ENCODE measurements around the gene AMOTL1. TPM values are rescaled to one million over a fixed set of nuclear protein-coding genes. Genes with fewer than 3 reads are reported as not detected.
"Not testable (repeated sequence)": the region's sequence is repeated elsewhere in the genome, so short reads cannot be mapped to it uniquely, and the experiment has no call there.

AMOTL1 gene
- total RNA-seq, 3 donors from 2014 or later: 6.5 to 94.7 (median 11.3) TPM

DNA sequence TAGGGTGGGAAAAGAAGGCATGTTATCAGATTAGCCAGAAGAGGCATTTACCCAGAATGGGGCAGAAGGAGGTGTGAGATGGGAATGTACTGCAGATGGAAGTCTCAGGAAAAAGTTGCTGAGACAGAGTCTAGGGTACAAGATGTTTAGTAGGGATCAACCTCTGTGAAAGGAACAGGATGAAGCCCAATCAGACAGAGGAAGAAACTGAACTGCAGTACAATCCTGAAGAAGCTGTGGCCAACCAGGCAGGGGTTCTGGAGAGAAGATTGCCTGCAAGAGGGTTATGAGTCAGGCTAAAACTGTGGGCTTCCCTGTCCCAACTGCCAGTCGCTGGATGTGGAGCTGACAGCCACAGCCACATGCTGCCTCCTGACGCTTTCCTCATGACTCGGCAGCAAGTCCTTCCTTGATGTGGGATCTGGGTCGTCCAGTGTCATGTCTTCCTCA lies 141.2 kb downstream of the AMOTL1 start:
- Histone ChIP-seq H3K4me3 (no peak overlapping the region), H3K9me3 (no peaks in the 10 kb centered on the region), H3K4me1 (ENCODE audit: low read depth) (no peaks in the 10 kb centered on the region), H3K36me3 (ENCODE audit: low read depth) (no peaks in the 10 kb centered on the region)
- TF ChIP-seq, protein P1, sequence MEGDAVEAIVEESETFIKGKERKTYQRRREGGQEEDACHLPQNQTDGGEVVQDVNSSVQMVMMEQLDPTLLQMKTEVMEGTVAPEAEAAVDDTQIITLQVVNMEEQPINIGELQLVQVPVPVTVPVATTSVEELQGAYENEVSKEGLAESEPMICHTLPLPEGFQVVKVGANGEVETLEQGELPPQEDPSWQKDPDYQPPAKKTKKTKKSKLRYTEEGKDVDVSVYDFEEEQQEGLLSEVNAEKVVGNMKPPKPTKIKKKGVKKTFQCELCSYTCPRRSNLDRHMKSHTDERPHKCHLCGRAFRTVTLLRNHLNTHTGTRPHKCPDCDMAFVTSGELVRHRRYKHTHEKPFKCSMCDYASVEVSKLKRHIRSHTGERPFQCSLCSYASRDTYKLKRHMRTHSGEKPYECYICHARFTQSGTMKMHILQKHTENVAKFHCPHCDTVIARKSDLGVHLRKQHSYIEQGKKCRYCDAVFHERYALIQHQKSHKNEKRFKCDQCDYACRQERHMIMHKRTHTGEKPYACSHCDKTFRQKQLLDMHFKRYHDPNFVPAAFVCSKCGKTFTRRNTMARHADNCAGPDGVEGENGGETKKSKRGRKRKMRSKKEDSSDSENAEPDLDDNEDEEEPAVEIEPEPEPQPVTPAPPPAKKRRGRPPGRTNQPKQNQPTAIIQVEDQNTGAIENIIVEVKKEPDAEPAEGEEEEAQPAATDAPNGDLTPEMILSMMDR (IDR thresholded peaks at IDR 0.05): no peak
- no peak for ATAC-seq
- intact Hi-C loops (cut with DNase I, micrococcal nuclease): no loop called here
- no peak for DNase-seq

DNA sequence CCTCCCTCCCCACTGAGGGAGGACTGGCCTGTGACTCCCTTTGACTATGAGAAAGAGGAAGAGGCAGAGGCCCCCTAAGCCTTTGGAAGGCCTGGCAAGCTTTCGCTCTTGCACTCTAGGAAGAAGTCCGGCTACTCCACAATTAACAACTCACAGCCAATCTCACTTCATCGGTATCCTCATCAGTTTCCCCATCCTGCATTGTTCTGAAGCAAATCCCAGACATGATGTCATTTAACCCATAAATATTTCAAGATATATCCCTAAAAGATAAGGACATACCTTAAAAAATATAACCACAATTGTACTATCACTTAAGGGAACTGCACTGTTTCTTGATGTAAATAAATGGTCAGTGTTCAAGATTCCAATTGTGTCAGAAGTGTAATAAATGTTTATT lies 142.1 kb downstream of the AMOTL1 start:
- no peak overlapping the region for H3K4me3 ChIP-seq
- H3K36me3 ChIP-seq (ENCODE audit: low read depth): no peaks in the 10 kb centered on the region
- no peaks in the 10 kb centered on the region for H3K9me3 ChIP-seq
- TF ChIP-seq, protein P1 (IDR thresholded peaks at IDR 0.05): no peak
- ATAC-seq (no peak), DNase-seq (no peak)
- intact Hi-C loops (cut with DNase I, micrococcal nuclease): no loop called here
- H3K4me1 ChIP-seq (ENCODE audit: low read depth): no peaks in the 10 kb centered on the region

DNA sequence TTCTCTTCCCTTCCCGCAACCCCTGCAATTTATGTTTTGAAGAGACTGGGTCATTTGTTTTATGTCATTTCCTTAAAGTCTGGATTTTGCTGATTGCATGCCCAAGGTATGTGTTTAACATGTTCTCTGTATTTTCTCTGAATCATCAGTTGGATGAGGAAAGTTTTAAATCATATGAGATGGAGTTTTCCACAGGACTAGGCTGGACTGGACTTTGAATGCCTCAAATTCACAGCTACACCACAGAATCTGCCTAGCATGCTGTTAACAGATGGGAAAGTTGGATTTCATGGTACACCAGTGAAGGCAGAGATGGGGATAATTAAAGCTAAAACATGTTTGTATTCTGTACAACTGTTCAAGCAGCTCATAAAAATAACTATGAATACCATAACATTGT lies 142.6 kb downstream of the AMOTL1 start:
- H3K9me3 ChIP-seq: no peaks in the 10 kb centered on the region
- H3K4me3 ChIP-seq: no peak overlapping the region
- H3K36me3 ChIP-seq (ENCODE audit: low read depth): no peaks in the 10 kb centered on the region
- no peak for DNase-seq
- ATAC-seq: no peak
- intact Hi-C loops (cut with DNase I, micrococcal nuclease): no loop called here
- TF ChIP-seq, protein P1 (IDR thresholded peaks at IDR 0.05): no peak
- no peaks in the 10 kb centered on the region for H3K4me1 ChIP-seq (ENCODE audit: low read depth)

DNA sequence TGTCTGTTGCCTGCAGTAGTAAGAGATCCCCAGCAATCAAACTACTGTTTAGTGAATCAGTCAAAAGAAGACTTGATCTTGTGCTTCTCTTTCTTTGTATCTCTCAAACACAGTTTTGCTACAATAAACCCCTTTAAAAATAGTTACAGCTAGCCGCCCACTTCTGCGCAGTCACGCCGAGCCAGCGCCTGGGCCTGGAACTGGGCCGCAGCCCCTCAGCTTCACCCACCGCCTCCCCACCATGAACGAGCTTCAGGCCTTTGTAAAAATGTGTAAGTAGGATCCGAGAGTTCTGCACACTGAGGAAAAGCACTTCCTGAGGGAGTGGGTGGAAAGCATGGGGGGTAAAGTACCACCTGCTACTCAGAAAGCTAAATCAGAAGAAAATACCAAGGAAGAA lies 144.7 kb downstream of the AMOTL1 start:
- no peaks in the 10 kb centered on the region for H3K9me3 ChIP-seq
- no peaks in the 10 kb centered on the region for H3K4me1 ChIP-seq (ENCODE audit: low read depth)
- TF ChIP-seq, protein P1 (IDR thresholded peaks at IDR 0.05): no peak
- no peak for ATAC-seq
- H3K4me3 ChIP-seq: no peak overlapping the region
- DNase-seq: no peak
- no peaks in the 10 kb centered on the region for H3K36me3 ChIP-seq (ENCODE audit: low read depth)
- intact Hi-C loops (cut with DNase I, micrococcal nuclease): no loop called here

DNA sequence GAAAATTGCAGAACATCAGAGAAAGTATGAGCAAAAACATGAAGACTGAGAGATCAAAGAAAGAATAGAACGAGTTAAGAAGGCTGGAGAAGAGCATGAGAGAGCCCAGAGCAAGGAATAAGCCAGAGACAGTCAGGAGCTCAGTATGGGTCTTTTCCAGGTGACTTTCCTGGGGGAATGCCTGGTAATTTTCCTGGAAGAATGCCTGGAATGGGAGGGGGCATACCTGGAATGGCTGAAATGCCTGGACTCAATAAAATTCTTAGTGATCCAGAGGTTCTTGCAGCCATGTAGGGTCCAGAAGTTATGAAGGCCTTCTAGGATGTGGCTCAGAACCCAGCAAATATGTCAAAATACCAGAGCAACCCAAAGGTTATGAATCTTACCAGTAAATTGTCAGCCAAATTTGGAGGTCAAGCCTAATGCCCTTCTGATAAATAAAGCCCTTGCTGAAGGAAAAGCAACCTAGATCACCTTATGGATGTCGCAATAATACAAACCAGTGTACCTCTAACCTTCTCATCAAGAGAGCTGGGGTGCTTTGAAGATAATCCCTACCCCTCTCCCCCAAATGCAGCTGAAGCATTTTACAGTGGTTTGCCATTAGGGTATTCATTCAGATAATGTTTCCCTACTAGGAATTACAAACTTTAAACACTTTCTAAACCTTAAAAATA lies 145.7 kb downstream of the AMOTL1 start:
- DNase-seq; H3K4me3 ChIP-seq; intact Hi-C loops (cut with DNase I, micrococcal nuclease); H3K36me3 ChIP-seq (ENCODE audit: low read depth); ATAC-seq; H3K9me3 ChIP-seq; H3K4me1 ChIP-seq (ENCODE audit: low read depth): not testable (repeated sequence)

DNA sequence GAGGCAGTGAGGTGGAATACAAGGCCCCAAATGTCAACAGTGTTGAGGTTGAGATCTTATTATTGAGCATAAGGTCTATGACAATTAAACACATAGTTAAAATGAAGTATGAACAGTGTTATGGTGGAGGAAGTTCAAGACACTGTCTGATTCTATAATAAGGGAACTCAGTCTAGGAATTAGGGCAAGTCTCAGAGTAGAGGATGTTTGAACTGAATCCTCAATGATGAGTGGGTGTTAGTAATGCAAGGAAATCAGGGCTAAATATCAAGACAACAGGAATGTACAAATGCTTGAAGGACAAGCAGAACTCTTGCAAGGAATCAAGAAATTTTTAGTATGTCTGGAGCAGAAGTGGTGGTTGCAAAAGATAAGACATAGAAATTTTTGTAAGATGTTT lies 152.2 kb downstream of the AMOTL1 start:
- intact Hi-C loops (cut with DNase I, micrococcal nuclease): no loop called here
- ATAC-seq (no peak), DNase-seq (no peak)
- Histone ChIP-seq H3K4me3 (no peak overlapping the region), H3K9me3 (no peaks in the 10 kb centered on the region), H3K36me3 (ENCODE audit: low read depth) (no peaks in the 10 kb centered on the region), H3K4me1 (ENCODE audit: low read depth) (no peaks in the 10 kb centered on the region)
- TF ChIP-seq, protein P1 (IDR thresholded peaks at IDR 0.05): no peak
